HTR-8/SVneo (cell line): ENCODE measurements around the gene CHRNA5.
A peak's percentile ranks its signal among the peaks of the same experiment; 100 is the strongest.
"Not testable (repeated sequence)": the region's sequence is repeated elsewhere in the genome, so short reads cannot be mapped to it uniquely, and the experiment has no call there.

Experiments used
- DNase-seq: peaks from one replicate; pipeline ENCODE4 v3.0.0; 2011; ENCODE audit warnings: low spot score, mixed read lengths; ENCODE audit not compliant: insufficient read length
- FAIRE-seq: peaks from 2 replicates; lab custom pipeline; 2011; peaks lifted over from hg19 to GRCh38; lab: Jason Lieb, UNC

CHRNA5 gene

DNA sequence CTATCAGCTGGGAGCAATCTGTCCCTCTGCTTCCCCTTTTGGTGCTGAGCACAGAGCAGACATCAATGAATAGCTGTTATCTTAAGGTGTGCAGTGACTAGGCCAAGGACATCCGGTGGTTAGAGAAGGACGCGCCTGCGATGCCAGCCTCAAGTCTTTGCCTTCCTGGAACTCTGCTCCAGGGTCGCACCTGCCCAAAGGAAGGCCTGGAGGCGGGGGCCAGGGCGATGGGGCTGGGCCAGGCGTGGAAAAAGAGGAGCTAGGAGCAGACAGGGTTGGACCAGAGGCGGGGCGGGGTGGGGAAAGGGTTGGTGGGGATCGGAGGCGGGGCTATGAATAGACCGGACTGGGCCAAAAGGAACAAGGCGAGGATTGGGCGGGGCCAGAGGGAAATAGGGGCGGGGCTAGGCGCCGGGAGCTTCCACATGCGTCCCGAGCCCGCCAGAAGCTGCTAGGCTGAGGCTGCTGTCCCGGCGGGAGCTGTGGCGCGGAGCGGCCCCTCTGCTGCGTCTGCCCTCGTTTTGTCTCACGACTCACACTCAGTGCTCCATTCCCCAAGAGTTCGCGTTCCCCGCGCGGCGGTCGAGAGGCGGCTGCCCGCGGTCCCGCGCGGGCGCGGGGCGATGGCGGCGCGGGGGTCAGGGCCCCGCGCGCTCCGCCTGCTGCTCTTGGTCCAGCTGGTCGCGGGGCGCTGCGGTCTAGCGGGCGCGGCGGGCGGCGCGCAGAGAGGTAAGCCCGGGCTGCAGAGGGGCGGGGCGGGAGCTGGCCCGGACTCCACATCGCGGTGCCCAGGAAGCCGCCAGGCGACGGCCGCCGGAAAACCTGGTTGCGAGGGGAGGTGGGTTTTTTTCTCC, at the start of gene CHRNA5:
CHRNA5 (plus strand) TSS at position 424 of the 854 bp plus-strand sequence; CDS start at position 624, 200 bp downstream.
- DNase-seq (peak; percentile 85), FAIRE-seq (no peak)

GRCh38 chr15:78520035-78520434, 45.3 kb upstream of the CHRNA5 start:
- DNase-seq, FAIRE-seq: not testable (repeated sequence)

DNA sequence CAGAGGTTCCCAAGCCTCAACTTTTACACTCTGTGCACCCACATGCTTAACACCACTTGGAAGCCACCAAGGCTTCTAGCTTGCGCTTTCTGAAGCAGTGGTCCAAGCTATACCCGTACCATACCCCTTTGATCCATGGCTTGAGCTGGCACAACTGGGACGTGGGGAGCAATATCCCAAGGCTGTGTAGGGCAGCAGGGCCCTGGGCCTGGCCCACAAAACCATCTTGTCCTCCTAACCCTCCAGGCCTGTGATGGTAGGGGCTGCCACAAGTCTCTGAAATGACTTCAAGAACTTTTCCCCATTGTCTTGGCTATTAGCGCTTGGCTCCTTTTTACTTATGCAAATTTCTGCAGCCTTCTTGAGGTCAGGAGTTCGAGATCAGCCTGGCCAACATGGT, 41.1 kb upstream of the CHRNA5 start:
- FAIRE-seq (no peak), DNase-seq (no peak)

DNA sequence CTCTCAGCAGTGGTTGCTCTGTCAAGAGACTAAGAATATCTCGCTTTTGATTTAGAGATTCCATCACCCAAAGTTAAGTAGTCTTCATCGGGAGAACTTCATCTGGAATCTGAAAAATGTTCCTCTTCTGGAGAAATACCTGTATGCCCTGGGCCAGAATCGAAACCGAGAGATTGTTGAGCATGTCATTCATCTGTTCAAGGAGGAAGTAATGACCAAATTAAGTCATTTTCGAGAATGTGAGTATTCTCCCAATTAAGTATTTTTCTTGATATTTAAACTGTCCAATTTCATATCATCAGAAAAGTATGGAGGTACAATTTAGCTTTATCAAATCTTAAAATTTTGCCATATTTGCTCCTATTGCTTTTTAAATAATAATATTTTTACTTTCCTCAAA, 38.0 kb upstream of the CHRNA5 start:
- no peak for FAIRE-seq
- no peak for DNase-seq

DNA sequence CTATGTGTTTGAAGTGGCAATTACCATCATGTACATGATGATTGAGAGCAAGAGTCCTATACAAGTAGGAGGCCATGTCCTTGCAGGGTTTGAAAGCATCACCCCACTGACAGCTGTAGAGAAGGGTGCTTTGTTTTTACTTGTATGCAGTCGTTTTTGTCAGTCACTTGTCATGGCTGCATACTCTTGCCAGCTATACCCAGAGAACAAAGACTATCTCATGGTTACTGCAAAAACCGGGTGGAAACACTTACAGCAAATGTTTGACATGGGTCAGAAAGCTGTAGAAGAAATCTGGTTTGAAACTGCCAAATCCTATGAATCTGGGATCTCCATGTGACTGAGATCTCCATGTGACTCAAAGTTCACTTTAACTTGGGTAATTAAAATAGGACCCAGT, 32.0 kb upstream of the CHRNA5 start:
- no peak for DNase-seq
- no peak for FAIRE-seq

GRCh38 chr15:78536134-78536533, 29.2 kb upstream of the CHRNA5 start:
- no peak for FAIRE-seq
- no peak for DNase-seq

DNA sequence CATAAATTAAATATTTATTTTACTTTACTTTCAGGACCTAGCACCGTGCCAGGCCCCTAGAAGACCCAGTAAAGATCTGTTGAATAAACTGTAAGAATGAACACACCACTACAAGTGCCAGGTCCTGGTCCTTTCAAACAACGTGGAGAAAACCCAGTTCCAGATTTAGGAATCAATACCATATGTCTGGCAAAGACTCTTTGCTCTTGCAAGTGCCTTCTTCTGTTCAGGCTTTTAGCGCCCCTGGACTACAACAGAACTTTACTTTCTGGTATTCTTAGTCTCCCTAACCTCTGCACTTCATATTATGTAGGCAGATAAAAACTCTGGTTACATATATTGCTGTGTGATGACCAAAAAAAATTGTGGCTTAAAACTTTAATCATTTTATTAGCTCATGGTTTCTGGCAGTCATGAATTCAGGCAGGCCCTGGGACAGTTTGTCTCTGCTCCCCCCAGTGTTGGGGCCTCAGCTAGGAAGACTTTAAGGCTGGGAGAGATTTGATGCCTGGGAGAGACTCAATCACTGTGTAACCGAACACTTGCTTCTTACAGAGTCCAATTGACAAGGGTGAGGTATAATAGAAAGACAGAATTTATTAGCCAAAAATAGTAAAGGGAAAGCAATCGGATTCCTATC, 27.9 kb upstream of the CHRNA5 start:
- DNase-seq (no peak), FAIRE-seq (no peak)

GRCh38 chr15:78538358-78538757, 27.0 kb upstream of the CHRNA5 start:
- no peak for DNase-seq
- FAIRE-seq = no peak

GRCh38 chr15:78539464-78540140, 25.7 kb upstream of the CHRNA5 start:
- not testable (repeated sequence) for FAIRE-seq

GRCh38 chr15:78540141-78540870, 25.0 kb upstream of the CHRNA5 start, which contains the start of gene PSMA4:
TSS of gene PSMA4 (plus strand) at chr15:78540444. CDS start at chr15:78541928, 1,484 bp downstream.
- FAIRE-seq = peak; percentile 40
- peak; percentile 90 for DNase-seq

More at GRCh38 chr15:78539464-78540140, 25.7 kb upstream of the CHRNA5 start:
- DNase-seq = not testable (repeated sequence)

- FAIRE-seq = no peak
- no peak for DNase-seq
These were observed 24.2 kb upstream of the CHRNA5 start for GRCh38 chr15:78540871-78541743.

DNA sequence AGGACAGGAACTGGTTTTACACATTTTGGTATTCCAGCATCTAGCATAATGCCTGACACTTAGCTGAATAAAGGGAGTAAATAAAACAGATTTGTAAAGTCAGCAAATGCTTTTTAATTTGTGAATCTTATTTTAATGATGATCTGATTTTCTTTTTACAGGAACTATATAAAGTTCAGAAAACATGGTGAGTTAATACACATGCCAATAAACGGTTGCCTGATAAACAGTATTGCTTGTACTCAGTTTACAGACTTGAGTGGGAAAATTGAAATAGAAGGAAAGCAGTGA, 23.6 kb upstream of the CHRNA5 start:
- FAIRE-seq = no peak
- no peak for DNase-seq

- no peak for DNase-seq
- FAIRE-seq = no peak
These were observed 22.7 kb upstream of the CHRNA5 start for GRCh38 chr15:78542647-78543046.

GRCh38 chr15:78550194-78550593, 15.1 kb upstream of the CHRNA5 start:
- FAIRE-seq = no peak

DNA sequence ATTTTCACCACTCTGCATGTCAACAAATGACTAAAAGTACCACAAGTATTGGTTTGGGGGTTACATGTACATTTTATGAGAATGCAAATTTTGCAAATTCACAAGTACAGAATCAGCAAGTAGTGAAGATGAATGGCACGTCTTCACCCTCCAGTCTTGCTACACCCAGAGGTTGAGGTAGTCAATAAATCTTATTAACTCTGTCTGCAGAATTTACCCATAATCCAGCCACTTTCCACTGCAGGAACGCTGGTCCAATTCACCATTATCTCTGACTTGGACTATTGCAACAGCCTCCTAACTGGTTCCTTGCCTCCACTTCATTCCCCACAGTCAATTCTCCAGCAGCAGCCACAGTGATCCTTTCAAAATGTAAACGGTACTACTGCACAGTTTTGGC, 14.5 kb upstream of the CHRNA5 start:
- no peak for DNase-seq
- no peak for FAIRE-seq

More at GRCh38 chr15:78550194-78550593, 15.1 kb upstream of the CHRNA5 start:
- no peak for DNase-seq

- DNase-seq = no peak
- FAIRE-seq = no peak
These were observed 13.4 kb upstream of the CHRNA5 start for GRCh38 chr15:78551902-78552301.

- no peak for FAIRE-seq
- no peak for DNase-seq
These were observed 12.7 kb upstream of the CHRNA5 start for GRCh38 chr15:78552597-78552996.

- DNase-seq, FAIRE-seq: not testable (repeated sequence)
These were observed 5.1 kb upstream of the CHRNA5 start for GRCh38 chr15:78560201-78560600.

DNA sequence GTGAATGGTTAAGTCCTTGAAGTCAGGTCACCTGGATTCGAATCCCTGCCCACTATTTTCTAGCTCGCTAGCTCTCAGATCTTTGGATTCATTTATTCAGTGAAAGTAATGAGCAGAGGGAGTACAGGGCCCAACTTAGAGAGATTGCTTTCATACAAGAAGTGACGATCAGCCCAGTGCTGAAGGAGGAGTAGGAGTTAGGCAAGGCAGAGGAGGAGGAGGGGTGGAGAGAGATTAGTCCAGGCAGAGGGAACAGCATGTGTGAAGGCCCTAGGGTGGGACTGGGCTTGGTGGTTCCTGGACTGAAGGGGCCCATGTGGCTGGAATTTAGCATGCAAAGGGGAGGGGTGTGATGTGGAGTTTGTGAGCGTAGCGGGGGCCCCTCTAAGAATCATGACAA, 3.8 kb upstream of the CHRNA5 start:
- FAIRE-seq = no peak
- DNase-seq = no peak
